ENCODE results near the gene IFNGR2. TPM values are rescaled to one million over a fixed set of nuclear protein-coding genes. Genes with fewer than 3 reads are reported as not detected.
"Not testable (repeated sequence)": the region's sequence is repeated elsewhere in the genome, so short reads cannot be mapped to it uniquely, and the experiment has no call there.

Gene IFNGR2
- polyA plus RNA-seq, 2 of the 4 experiments (the other 2 are of a cell fraction) = 24.2 to 47.2 TPM

- CTCF ChIA-PET = interaction anchor here (1.0 to 4.4 kb wide), 4 partner anchors 9 to 178 kb away, joined by 3 to 28 read pairs (median 4); no protein-coding TSS in a partner anchor
- ATAC-seq = no peak
Observed at GRCh38 chr21:33378081-33378480, 25.1 kb upstream of the IFNGR2 start.

GRCh38 chr21:33379934-33380333 lies 23.3 kb upstream of the IFNGR2 start:
- DNase-seq (ENCODE audit: low read depth in 1 of 2, low spot score in 1 of 2) = peak in 1 of 2 experiments; percentile 46
- 0 out of 2 replicates have a peak, but pooled peaks have one; percentile 27 for TF ChIP-seq HEYL (CRISPR knock-in tag; IDR thresholded peaks at IDR 0.05)
- TF ChIP-seq HOXB5 (CRISPR knock-in tag; IDR thresholded peaks at IDR 0.05) = 0 out of 2 replicates have a peak, but pooled peaks have one; percentile 43
- peak; percentile 42; the same call in 1 of the 2 replicates for TF ChIP-seq EHF (CRISPR knock-in tag; IDR thresholded peaks at IDR 0.05)
- TF ChIP-seq CEBPB (IDR thresholded peaks at IDR 0.05) = peak in 1 of 2 experiments; percentile 47; a peak in 1 of 4 replicates
- POLR2A ChIA-PET, H3K9me3 ChIP-seq, FAIRE-seq, H3K4me3 ChIP-seq: not testable (repeated sequence)
- peak overlapping the region; percentile 71 to 83 for H3K27ac ChIP-seq
- peaks cover 39% of the 10 kb centered on the region for H3K4me1 ChIP-seq
- CTCF ChIA-PET = interaction anchor here (0.6 to 4.0 kb wide), 4 partner anchors 19 to 66 kb away, joined by 4 to 25 read pairs (median 4); no protein-coding TSS in a partner anchor
- H3K4me2 ChIP-seq = peak overlapping the region; percentile 61
- 11% methylated on average over 1 of the region's 1 CpG for WGBS (ENCODE audit: missing lambda C conversion rate)
- peak in 1 of 2 experiments; percentile 57; a peak in 3 of 6 replicates for ATAC-seq

More at GRCh38 chr21:33378081-33378480, 25.1 kb upstream of the IFNGR2 start:
- H3K9me3 ChIP-seq = no peaks in the 10 kb centered on the region
- POLR2A ChIA-PET = no interaction called here
- WGBS (ENCODE audit: missing lambda C conversion rate) = 91% methylated on average over 9 of the region's 9 CpGs
- FAIRE-seq (no peak), DNase-seq (ENCODE audit: low read depth in 1 of 2, low spot score in 1 of 2) (no peak)
- no peak overlapping the region for H3K4me3 ChIP-seq
- no peak overlapping the region for H3K4me2 ChIP-seq
- TF ChIP-seq JUNB (IDR thresholded peaks at IDR 0.05) (no peak), NFE2L2 (conservative IDR thresholded peaks at IDR 0.05; ENCODE audit: low read length) (no peak), HOXB13 (CRISPR knock-in tag; IDR thresholded peaks at IDR 0.05; ENCODE audit: low read depth) (no peak), HDAC2 (IDR thresholded peaks at IDR 0.05) (no peak), CHD4 (IDR thresholded peaks at IDR 0.05; ENCODE audit: borderline replicate concordance) (no peak), JUN (IDR thresholded peaks at IDR 0.05) (no peak), FOXS1 (CRISPR knock-in tag; IDR thresholded peaks at IDR 0.05) (no peak), ZNF302 (CRISPR knock-in tag; IDR thresholded peaks at IDR 0.05) (no peak), BHLHE40 (IDR thresholded peaks at IDR 0.05; ENCODE audit: low read depth, low read length) (no peak), HEYL (CRISPR knock-in tag; IDR thresholded peaks at IDR 0.05) (no peak), GATA3 (IDR thresholded peaks at IDR 0.05; ENCODE audit: borderline replicate concordance) (no peak), HOXA7 (CRISPR knock-in tag; IDR thresholded peaks at IDR 0.05) (no peak), EP300 (IDR thresholded peaks at IDR 0.05) (no peak)
- peaks cover 42% of the 10 kb centered on the region for H3K4me1 ChIP-seq
- H3K27ac ChIP-seq = no peak overlapping the region

- POLR2A ChIA-PET = no interaction called here
- DNase-seq (ENCODE audit: low read depth in 1 of 2, low spot score in 1 of 2) (peak; percentile 55 to 95), FAIRE-seq (no peak), ATAC-seq (peak; percentile 95 to 99)
- H3K9me3 ChIP-seq = no peaks in the 10 kb centered on the region
- CTCF ChIA-PET = interaction anchor here (0.6 to 4.0 kb wide), 4 partner anchors 19 to 181 kb away, joined by 3 to 25 read pairs (median 4); no protein-coding TSS in a partner anchor
- peaks cover 35% of the 10 kb centered on the region for H3K4me1 ChIP-seq
- no peak overlapping the region for H3K4me3 ChIP-seq
- peak overlapping the region; percentile 73 to 83 for H3K27ac ChIP-seq
- 12% methylated on average over 9 of the region's 11 CpGs for WGBS (ENCODE audit: missing lambda C conversion rate)
- peak overlapping the region; percentile 61 for H3K4me2 ChIP-seq
- TF ChIP-seq ELK1 (IDR thresholded peaks at IDR 0.05; ENCODE audit: low read depth, low read length) (peak; percentile 99), BCL3 (IDR thresholded peaks at IDR 0.05) (no peak), HOXB5 (CRISPR knock-in tag; IDR thresholded peaks at IDR 0.05) (no peak), PBX3 (IDR thresholded peaks at IDR 0.05) (no peak), FOSL2 (IDR thresholded peaks at IDR 0.05) (0 out of 2 replicates have a peak, but pooled peaks have one; percentile 35), FOSL2 (CRISPR knock-in tag; IDR thresholded peaks at IDR 0.05) (peak; percentile 91), RFX5 (IDR thresholded peaks at IDR 0.05) (no peak), MAX (IDR thresholded peaks at IDR 0.05) (peak; percentile 36), ZFP36 (IDR thresholded peaks at IDR 0.05; ENCODE audit: borderline replicate concordance, partially characterized antibody) (peak; percentile 96)
Observed at GRCh38 chr21:33380483-33380998, 22.7 kb upstream of the IFNGR2 start.

GRCh38 chr21:33381381-33381780 lies 21.8 kb upstream of the IFNGR2 start:
- H3K27ac ChIP-seq = peak overlapping the region; percentile 73 to 83; a peak in 5 of 6 replicates
- H3K4me1 ChIP-seq = peaks cover 35% of the 10 kb centered on the region
- H3K4me3 ChIP-seq; POLR2A ChIA-PET; FAIRE-seq; ATAC-seq; H3K9me3 ChIP-seq; H3K4me2 ChIP-seq; DNase-seq (ENCODE audit: low read depth in 1 of 2, low spot score in 1 of 2): not testable (repeated sequence)
- CTCF ChIA-PET = interaction anchor here (4.0 kb wide), 1 partner anchor 20 kb away, joined by 25 read pairs; no protein-coding TSS in a partner anchor
- 77% methylated on average over 6 of the region's 6 CpGs for WGBS (ENCODE audit: missing lambda C conversion rate)
